HUES6 (cell line): Measurements from ENCODE around the gene RAB40C.

Experiments
- H3K27ac ChIP-seq: 2 replicates; pipeline ENCODE4 v1.7.0; 2013; ENCODE audit warnings: low read depth, mild to moderate bottlenecking, low read length, inconsistent platforms
- H3K27me3 ChIP-seq: 2 replicates; pipeline ENCODE4 v1.6.1; 2013; ENCODE audit warnings: low read length; ENCODE audit not compliant: control insufficient read depth, insufficient read depth
- H3K36me3 ChIP-seq: 2 replicates; pipeline ENCODE4 v1.6.1; 2013; ENCODE audit warnings: low read length; ENCODE audit not compliant: control insufficient read depth, insufficient read depth
- H3K4me1 ChIP-seq: 2 replicates; pipeline ENCODE4 v1.6.1; 2013; ENCODE audit warnings: low read length; ENCODE audit not compliant: control insufficient read depth, insufficient read depth
- H3K4me3 ChIP-seq: 2 replicates; pipeline ENCODE4 v1.5.1; 2013; ENCODE audit warnings: low read depth, low read length
- H3K9ac ChIP-seq: one replicate; pipeline ENCODE4 v1.6.1; 2013; ENCODE audit warnings: mild to moderate bottlenecking, low read length
- H3K9me3 ChIP-seq: 2 replicates; pipeline ENCODE4 v1.6.1; 2013; ENCODE audit warnings: low read depth, low read length; ENCODE audit not compliant: control insufficient read depth, insufficient read depth

RAB40C gene, protein sequence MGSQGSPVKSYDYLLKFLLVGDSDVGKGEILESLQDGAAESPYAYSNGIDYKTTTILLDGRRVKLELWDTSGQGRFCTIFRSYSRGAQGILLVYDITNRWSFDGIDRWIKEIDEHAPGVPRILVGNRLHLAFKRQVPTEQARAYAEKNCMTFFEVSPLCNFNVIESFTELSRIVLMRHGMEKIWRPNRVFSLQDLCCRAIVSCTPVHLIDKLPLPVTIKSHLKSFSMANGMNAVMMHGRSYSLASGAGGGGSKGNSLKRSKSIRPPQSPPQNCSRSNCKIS

DNA sequence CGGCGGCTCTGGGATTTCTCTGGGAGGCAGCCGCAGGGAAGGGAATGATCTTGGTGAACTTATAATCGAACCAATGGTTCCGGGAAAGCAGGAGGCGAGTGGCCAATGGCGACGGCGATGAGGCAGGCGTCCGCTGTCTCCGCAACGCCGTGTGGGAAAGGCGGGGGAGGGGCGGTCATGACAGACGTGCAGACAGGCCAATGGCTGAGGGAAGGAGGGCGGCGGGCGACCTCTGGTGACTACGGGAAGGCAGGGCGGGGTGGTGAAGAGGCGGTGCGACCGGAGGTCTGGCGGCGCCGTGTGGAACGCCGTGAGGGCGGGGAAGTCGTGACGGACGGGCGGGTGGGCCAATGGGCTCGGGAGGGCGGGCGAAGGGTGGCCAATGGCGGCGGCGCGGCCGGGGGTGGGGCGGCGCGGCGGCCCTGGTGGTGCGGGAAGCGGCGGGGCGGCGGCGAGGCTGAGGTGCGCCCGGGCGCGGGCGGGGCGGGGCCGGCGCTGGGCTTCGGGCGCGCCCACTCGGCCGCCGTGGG is at the start of gene RAB40C:
RAB40C (plus strand) TSS at position 409 of the 530 bp plus-strand sequence. CDS start 226 bp downstream, outside the sequence.
- H3K4me3 ChIP-seq = peak within 1 kb of the TSS; percentile 98
- H3K9me3 ChIP-seq = no peaks in the 10 kb centered on the region
- peaks cover 11% of the 10 kb centered on the region for H3K4me1 ChIP-seq
- peaks cover 33% of the 10 kb centered on the region for H3K27me3 ChIP-seq
- peaks cover 2% of the 10 kb centered on the region; the same call in 1 of the 2 replicates for H3K36me3 ChIP-seq
- peak within 1 kb of the TSS; percentile 99 for H3K27ac ChIP-seq
- peak within 1 kb of the TSS; percentile 97 for H3K9ac ChIP-seq

DNA sequence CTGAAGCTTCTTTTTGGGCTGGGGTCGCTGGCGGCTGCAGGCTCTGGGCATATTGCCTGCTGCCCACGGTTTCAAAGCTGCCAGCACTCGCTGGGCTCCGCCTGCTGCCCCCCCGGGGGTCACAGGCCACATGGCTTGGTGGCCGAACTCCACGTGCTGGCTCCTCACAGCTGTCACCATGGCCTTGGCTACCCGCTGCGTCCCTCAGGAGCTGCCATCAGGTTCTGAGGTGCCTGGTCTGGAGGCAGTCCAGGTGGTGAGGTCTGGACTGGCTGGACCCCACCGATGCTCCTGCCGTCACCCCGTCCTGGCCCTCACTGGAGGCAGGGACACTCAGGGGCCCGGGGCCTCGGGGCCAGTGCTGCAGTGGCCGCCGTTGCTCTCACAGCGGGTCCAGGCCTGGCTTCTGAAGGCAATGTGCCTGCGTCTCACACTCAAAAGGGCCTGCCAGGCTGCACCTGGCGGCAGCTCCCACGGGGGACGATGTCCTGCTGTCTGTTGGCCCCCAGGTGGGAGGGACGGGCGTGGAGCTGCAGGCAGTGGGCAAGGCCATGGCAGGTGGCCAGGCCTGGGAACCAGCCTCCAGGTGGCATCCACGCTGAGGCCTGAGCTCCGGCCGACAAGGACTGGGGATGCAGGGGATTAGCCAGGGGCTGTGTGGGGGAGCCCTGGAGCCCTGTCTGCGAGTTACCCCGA is 49.1 kb upstream of the RAB40C start:
- H3K9ac ChIP-seq = no peak overlapping the region
- H3K9me3 ChIP-seq = no peaks in the 10 kb centered on the region
- H3K4me1 ChIP-seq = no peaks in the 10 kb centered on the region
- peaks cover 17% of the 10 kb centered on the region for H3K36me3 ChIP-seq
- H3K27me3 ChIP-seq = no peaks in the 10 kb centered on the region
- no peak overlapping the region for H3K4me3 ChIP-seq
- no peak overlapping the region for H3K27ac ChIP-seq

DNA sequence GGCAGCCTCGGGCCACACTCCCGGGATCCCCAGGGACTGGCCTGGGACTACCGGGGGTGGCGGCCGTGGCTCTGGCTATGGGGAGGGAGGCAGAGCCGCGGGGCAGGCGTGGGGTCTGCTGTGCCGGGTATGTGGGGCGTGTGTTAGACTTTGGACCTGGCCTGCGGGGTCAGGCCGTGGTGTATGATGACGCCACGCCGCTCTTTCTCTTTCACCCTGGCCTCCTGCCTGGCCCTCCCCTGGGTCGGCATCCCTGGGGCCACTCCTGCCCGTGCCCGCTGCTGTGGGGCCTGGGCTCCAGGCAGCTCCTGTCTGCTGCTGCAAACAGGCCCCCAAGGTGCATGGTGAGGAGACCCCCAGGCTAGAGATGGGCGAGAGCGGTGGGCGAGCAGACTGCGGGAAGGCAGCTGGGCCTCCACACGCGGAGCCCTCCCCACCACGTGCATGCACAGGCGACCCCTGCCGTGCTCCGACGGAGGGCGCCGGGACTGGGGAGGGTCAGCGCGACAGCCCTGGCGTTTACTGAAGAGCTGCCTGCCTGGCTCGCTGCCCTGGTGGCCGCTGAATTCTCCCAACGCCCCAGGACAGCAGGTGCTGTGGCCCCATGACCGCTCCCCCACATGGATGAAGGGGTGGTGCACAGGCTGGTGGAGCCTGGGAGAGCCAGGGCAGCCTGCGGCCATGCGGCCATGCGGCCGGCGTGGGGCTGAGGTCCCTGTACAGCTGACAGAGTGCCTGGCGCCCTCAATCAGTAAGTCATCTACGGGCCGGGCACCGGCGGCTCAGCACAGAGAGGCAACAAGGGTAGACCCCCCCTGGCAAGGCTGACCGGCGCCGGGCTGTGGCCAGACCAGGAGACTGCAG is 46.3 kb upstream of the RAB40C start:
- H3K27me3 ChIP-seq = no peaks in the 10 kb centered on the region
- H3K4me1 ChIP-seq = no peaks in the 10 kb centered on the region
- peaks cover 15% of the 10 kb centered on the region for H3K36me3 ChIP-seq
- H3K9ac ChIP-seq = peak overlapping the region; percentile 4
- peak overlapping the region; percentile 14; the same call in 1 of the 2 replicates for H3K27ac ChIP-seq
- no peaks in the 10 kb centered on the region for H3K9me3 ChIP-seq
- no peak overlapping the region for H3K4me3 ChIP-seq

DNA sequence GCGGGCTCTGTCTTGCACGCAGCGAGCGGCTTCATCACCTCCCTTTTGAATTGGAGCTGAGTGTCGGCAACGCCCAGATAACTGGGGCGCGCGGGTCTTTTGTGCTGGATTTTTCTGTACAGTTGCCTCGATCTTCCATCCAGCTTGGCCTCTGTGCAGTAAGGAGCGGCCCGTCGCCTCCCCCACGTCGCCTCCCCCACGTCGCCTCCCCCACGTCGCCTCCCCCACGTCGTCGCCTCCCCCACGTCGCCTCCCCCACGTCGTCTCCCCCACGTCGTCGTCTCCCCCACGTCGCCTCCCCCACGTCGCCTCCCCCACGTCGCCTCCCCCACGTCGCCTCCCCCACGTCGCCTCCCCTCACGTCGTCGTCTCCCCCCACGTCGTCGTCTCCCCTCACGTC is 45.3 kb upstream of the RAB40C start:
- H3K27me3 ChIP-seq = no peaks in the 10 kb centered on the region
- H3K9ac ChIP-seq = no peak overlapping the region
- H3K4me1 ChIP-seq = no peaks in the 10 kb centered on the region
- H3K36me3 ChIP-seq = peaks cover 19% of the 10 kb centered on the region
- no peak overlapping the region for H3K4me3 ChIP-seq
- no peaks in the 10 kb centered on the region for H3K9me3 ChIP-seq
- no peak overlapping the region for H3K27ac ChIP-seq

DNA sequence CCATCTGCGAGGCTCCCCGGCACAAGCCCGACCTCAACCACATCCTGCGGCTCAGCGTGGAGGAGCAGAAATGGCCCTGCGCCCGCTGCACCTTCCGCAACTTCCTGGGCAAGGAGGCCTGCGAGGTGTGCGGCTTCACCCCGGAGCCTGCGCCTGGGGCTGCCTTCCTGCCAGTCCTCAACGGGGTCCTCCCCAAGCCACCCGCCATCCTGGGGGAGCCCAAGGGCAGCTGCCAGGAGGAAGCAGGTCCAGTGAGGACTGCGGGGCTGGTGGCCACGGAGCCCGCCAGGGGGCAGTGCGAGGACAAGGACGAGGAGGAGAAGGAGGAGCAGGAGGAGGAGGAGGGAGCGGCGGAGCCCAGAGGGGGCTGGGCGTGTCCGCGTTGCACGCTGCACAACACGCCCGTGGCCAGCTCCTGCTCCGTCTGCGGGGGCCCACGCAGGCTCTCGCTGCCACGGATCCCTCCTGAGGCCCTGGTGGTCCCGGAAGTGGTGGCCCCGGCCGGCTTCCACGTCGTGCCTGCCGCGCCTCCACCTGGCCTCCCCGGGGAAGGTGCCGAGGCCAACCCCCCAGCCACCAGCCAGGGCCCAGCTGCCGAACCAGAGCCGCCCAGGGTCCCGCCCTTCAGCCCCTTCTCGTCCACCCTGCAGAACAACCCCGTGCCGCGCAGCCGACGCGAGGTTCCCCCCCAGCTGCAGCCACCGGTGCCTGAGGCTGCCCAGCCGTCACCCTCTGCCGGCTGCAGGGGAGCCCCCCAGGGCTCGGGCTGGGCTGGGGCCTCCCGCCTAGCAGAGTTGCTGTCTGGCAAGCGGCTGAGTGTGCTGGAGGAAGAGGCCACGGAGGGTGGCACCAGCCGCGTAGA is 42.7 kb upstream of the RAB40C start:
- H3K27ac ChIP-seq = no peak overlapping the region
- no peak overlapping the region for H3K4me3 ChIP-seq
- H3K4me1 ChIP-seq = no peaks in the 10 kb centered on the region
- no peaks in the 10 kb centered on the region for H3K9me3 ChIP-seq
- H3K36me3 ChIP-seq = peaks cover 27% of the 10 kb centered on the region
- no peaks in the 10 kb centered on the region for H3K27me3 ChIP-seq
- H3K9ac ChIP-seq = no peak overlapping the region

DNA sequence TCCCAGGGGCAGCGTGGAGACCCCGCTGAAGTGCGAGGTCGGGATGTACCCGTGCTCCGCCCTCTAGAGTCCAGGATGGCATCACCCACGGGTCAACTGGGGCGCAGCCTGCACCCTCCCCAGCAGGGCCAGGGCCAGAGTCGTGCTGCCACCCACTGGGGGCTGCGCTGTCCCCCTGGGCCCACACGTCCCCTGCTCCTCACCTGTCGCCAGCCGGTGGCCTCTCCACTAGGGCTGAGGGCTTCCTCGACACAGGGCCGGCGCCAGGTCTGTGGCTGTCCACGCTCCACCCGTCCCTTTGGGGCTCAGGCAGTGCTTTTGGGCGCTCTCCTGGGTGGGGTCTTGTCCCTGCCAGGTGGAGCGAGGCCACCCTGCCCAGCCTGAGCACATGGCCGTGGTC is 41.3 kb upstream of the RAB40C start:
- Histone ChIP-seq H3K36me3 (peaks cover 36% of the 10 kb centered on the region), H3K27me3 (no peaks in the 10 kb centered on the region), H3K4me1 (no peaks in the 10 kb centered on the region), H3K9ac (no peak overlapping the region), H3K27ac (no peak overlapping the region), H3K9me3 (no peaks in the 10 kb centered on the region), H3K4me3 (no peak overlapping the region)

DNA sequence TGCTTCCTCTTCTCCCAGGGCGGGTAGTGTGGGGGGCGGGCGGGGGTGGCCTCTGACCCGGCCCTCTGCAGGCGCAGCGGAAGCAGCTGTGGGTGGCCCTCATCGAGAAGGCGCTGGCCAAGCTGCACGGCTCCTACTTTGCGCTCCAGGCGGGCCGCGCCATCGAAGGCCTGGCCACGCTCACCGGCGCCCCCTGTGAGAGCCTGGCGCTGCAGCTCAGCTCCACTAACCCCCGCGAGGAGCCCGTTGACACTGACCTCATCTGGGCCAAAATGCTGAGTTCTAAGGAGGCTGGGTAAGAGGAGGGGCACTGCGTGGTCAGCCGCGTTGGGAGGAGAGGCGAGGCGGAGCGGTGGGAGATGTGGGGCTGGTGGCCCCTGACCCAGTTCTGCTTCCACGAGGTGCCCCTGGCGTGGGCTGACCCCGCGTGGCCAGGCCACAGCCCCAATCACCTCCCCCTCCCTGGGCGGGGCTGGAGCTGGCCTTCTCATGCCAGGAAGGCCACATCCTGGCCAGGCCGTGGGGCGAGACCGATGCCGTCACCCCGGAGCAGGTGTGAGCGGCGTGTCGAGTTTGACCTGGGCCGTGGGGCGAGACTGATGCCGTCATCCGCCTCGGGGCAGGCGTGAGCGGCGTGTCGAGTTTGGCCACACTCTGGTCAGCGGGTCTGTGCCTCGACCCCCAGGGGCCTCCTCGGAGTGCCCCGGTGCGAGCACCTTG is 40.2 kb upstream of the RAB40C start:
- H3K27ac ChIP-seq = no peak overlapping the region
- H3K4me3 ChIP-seq = no peak overlapping the region
- H3K36me3 ChIP-seq = peaks cover 39% of the 10 kb centered on the region
- H3K4me1 ChIP-seq = no peaks in the 10 kb centered on the region
- no peaks in the 10 kb centered on the region for H3K9me3 ChIP-seq
- H3K27me3 ChIP-seq = no peaks in the 10 kb centered on the region
- no peak overlapping the region for H3K9ac ChIP-seq

DNA sequence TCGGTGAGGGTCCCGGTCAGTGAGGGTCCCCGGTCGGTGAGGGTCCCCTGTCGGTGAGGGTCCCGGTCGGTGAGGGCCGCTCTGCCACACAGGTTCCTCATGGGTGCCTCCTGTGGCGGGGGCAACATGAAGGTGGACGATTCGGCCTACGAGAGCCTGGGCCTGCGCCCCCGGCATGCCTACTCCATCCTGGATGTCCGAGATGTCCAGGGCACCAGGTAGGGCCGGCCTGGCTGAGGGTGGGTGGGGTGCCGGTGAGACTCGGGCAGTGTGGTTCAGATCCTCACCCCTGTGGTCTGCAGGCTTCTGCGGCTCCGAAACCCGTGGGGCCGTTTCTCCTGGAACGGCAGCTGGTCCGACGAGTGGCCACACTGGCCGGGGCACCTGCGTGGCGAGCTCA is 38.7 kb upstream of the RAB40C start:
- no peaks in the 10 kb centered on the region for H3K4me1 ChIP-seq
- H3K9me3 ChIP-seq = no peaks in the 10 kb centered on the region
- no peak overlapping the region for H3K27ac ChIP-seq
- no peak overlapping the region for H3K9ac ChIP-seq
- peaks cover 39% of the 10 kb centered on the region for H3K36me3 ChIP-seq
- H3K4me3 ChIP-seq = no peak overlapping the region
- no peaks in the 10 kb centered on the region for H3K27me3 ChIP-seq

DNA sequence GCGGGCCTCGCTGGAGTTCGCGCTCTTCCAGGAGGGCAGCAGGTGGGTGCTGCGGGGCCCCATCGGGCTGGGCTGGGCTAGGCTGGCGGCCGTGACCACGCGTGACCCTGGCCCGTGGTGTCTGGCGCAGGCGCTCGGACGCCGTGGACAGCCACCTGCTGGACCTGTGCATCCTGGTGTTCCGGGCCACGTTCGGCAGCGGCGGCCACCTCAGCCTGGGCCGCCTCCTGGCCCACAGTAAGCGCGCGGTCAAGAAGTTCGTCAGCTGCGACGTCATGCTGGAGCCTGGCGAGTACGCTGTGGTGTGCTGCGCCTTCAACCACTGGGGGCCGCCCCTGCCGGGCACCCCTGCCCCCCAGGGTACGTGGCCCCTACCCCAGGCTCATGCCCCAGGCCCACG is 37.7 kb upstream of the RAB40C start:
- Histone ChIP-seq H3K9me3 (no peaks in the 10 kb centered on the region), H3K4me1 (no peaks in the 10 kb centered on the region), H3K27me3 (no peaks in the 10 kb centered on the region), H3K9ac (no peak overlapping the region), H3K36me3 (peaks cover 39% of the 10 kb centered on the region), H3K27ac (no peak overlapping the region), H3K4me3 (no peak overlapping the region)
